Mesendoderm (in vitro differentiated cells): ENCODE measurements around the gene TSPAN31.
"Not testable (repeated sequence)": the region's sequence is repeated elsewhere in the genome, so short reads cannot be mapped to it uniquely, and the experiment has no call there.

Source experiments
- DNase-seq: peaks from one replicate; pipeline ENCODE4 v3.0.0; 2013
- H2AK5ac ChIP-seq: 2 replicates; pipeline ENCODE4 v1.6.1; 2013; ENCODE audit warnings: low read length, inconsistent platforms
- H2BK120ac ChIP-seq: 2 replicates; pipeline ENCODE4 v1.6.1; 2013; ENCODE audit warnings: low read depth, mild to moderate bottlenecking, low read length, moderate library complexity, mixed read lengths
- H2BK15ac ChIP-seq: replicated peaks from 2 replicates; pipeline ENCODE4 v1.6.1; 2013; ENCODE audit warnings: low read depth, mild to moderate bottlenecking, moderate library complexity
- H2BK5ac ChIP-seq: 2 replicates; pipeline ENCODE4 v1.6.1; 2013; ENCODE audit warnings: low read length, inconsistent platforms
- H3K18ac ChIP-seq: 2 replicates; pipeline ENCODE4 v1.6.1; 2013; ENCODE audit warnings: mild to moderate bottlenecking, low read length, mixed read lengths
- H3K23ac ChIP-seq: one replicate; pipeline ENCODE4 v1.6.1; 2013; ENCODE audit warnings: low read length
- H3K27ac ChIP-seq: 2 replicates; pipeline ENCODE4 v1.5.1; 2013; ENCODE audit warnings: low read depth, mild to moderate bottlenecking, inconsistent platforms, low read length, moderate library complexity
- H3K27me3 ChIP-seq: 2 replicates; pipeline ENCODE4 v1.6.1; 2013; ENCODE audit warnings: low read length, control low read depth, mild to moderate bottlenecking, inconsistent platforms; ENCODE audit not compliant: insufficient read depth, poor library complexity
- H3K36me3 ChIP-seq: 2 replicates; pipeline ENCODE4 v1.6.1; 2013; ENCODE audit warnings: low read length, inconsistent platforms; ENCODE audit not compliant: control insufficient read depth, insufficient read depth
- H3K4ac ChIP-seq: one replicate; pipeline ENCODE4 v1.6.1; 2013; ENCODE audit warnings: low read depth, mild to moderate bottlenecking, low read length, moderate library complexity
- H3K4me1 ChIP-seq: 2 replicates; pipeline ENCODE4 v1.6.1; 2013; ENCODE audit warnings: low read depth, low read length, inconsistent platforms; ENCODE audit not compliant: control insufficient read depth
- H3K4me2 ChIP-seq: 2 replicates; pipeline ENCODE4 v1.6.1; 2013; ENCODE audit warnings: low read length
- H3K4me3 ChIP-seq: 2 replicates; pipeline ENCODE4 v1.5.1; 2013; ENCODE audit warnings: mild to moderate bottlenecking, low read length
- H3K56ac ChIP-seq: one replicate; pipeline ENCODE4 v1.6.1; 2013; ENCODE audit warnings: low read length
- H3K79me1 ChIP-seq: 2 replicates; pipeline ENCODE4 v1.6.1; 2013; ENCODE audit warnings: low read length, inconsistent platforms
- H3K79me2 ChIP-seq: 2 replicates; pipeline ENCODE4 v1.6.1; 2013; ENCODE audit warnings: mild to moderate bottlenecking, low read length; ENCODE audit not compliant: control insufficient read depth, insufficient read depth
- H3K9ac ChIP-seq: 2 replicates; pipeline ENCODE4 v1.6.1; 2013; ENCODE audit warnings: low read length, inconsistent platforms
- H4K5ac ChIP-seq: one replicate; pipeline ENCODE4 v1.6.1; 2013; ENCODE audit warnings: low read length
- H4K8ac ChIP-seq: one replicate; pipeline ENCODE4 v1.6.1; 2013; ENCODE audit warnings: low read depth, mild to moderate bottlenecking, control low read depth, low read length, moderate library complexity
- WGBS: extraction: QIAGEN DNeasy Blood & Tissue Kit; methylation state at CpG from one replicate; pipeline ENCODE4 v1.1.7; 2013; ENCODE audit warnings: low lambda C conversion rate, missing lambda C conversion rate; ENCODE audit not compliant: insufficient coverage; ENCODE audit errors: extremely low coverage; 5-methylcytosine and 5-hydroxymethylcytosine counted together

The TSPAN31 gene

GRCh38 chr12:57720606-57721595 is 23.9 kb upstream of the TSPAN31 start:
- no peak overlapping the region for H3K4me2 ChIP-seq
- H3K4me1 ChIP-seq: no peaks in the 10 kb centered on the region
- H3K23ac ChIP-seq: no peak overlapping the region
- H3K79me2 ChIP-seq: no peaks in the 10 kb centered on the region
- H3K79me1 ChIP-seq: no peaks in the 10 kb centered on the region
- no peak overlapping the region for H3K9ac ChIP-seq
- no peak overlapping the region for H4K5ac ChIP-seq
- no peak overlapping the region for H3K27ac ChIP-seq
- H3K4ac ChIP-seq: no peak overlapping the region
- no peak overlapping the region for H2AK5ac ChIP-seq
- no peaks in the 10 kb centered on the region for H3K27me3 ChIP-seq
- no peak overlapping the region for H2BK120ac ChIP-seq
- H2BK15ac ChIP-seq: no peak overlapping the region
- no peak overlapping the region for H3K18ac ChIP-seq
- no peak for DNase-seq
- H3K4me3 ChIP-seq: no peak overlapping the region
- no CpG with 5 or more reads among the region's 11 CpGs for WGBS
- H4K8ac ChIP-seq: no peak overlapping the region
- peaks cover 6% of the 10 kb centered on the region for H3K36me3 ChIP-seq
- no peak overlapping the region for H3K56ac ChIP-seq
- no peak overlapping the region for H2BK5ac ChIP-seq

GRCh38 chr12:57721846-57722608 is 22.8 kb upstream of the TSPAN31 start:
- not testable (repeated sequence) for H3K36me3 ChIP-seq, H3K27ac ChIP-seq, H3K4me3 ChIP-seq, H4K8ac ChIP-seq, H3K4me2 ChIP-seq, H3K18ac ChIP-seq, H4K5ac ChIP-seq, H2BK5ac ChIP-seq, H3K56ac ChIP-seq, H3K4me1 ChIP-seq, H3K9ac ChIP-seq, H3K27me3 ChIP-seq, H3K4ac ChIP-seq, DNase-seq, H3K79me2 ChIP-seq, H3K79me1 ChIP-seq, H2BK120ac ChIP-seq, H2AK5ac ChIP-seq, H3K23ac ChIP-seq, H2BK15ac ChIP-seq
- no CpG with 5 or more reads among the region's 16 CpGs for WGBS

- peaks cover 3% of the 10 kb centered on the region for H3K36me3 ChIP-seq
- no peak overlapping the region for H3K4me2 ChIP-seq
- no peak overlapping the region for H2AK5ac ChIP-seq
- no peaks in the 10 kb centered on the region for H3K4me1 ChIP-seq
- no peak overlapping the region for H3K9ac ChIP-seq
- H3K23ac ChIP-seq: no peak overlapping the region
- H3K4ac ChIP-seq: no peak overlapping the region
- no peak overlapping the region for H3K18ac ChIP-seq
- no peak for DNase-seq
- no peak overlapping the region for H3K27ac ChIP-seq
- no peaks in the 10 kb centered on the region for H3K79me1 ChIP-seq
- H2BK5ac ChIP-seq: no peak overlapping the region
- H4K5ac ChIP-seq: no peak overlapping the region
- no peak overlapping the region for H3K56ac ChIP-seq
- WGBS: no CpG with 5 or more reads among the region's 11 CpGs
- H3K4me3 ChIP-seq: no peak overlapping the region
- H3K79me2 ChIP-seq: no peaks in the 10 kb centered on the region
- H2BK120ac ChIP-seq: no peak overlapping the region
- no peak overlapping the region for H4K8ac ChIP-seq
- H2BK15ac ChIP-seq: no peak overlapping the region
- H3K27me3 ChIP-seq: peaks cover 15% of the 10 kb centered on the region
These were observed 21.9 kb upstream of the TSPAN31 start for GRCh38 chr12:57722716-57723629.

GRCh38 chr12:57723630-57723962 is 21.2 kb upstream of the TSPAN31 start:
- Histone ChIP-seq H3K4ac (no peak overlapping the region), H4K8ac (no peak overlapping the region), H3K79me2 (no peaks in the 10 kb centered on the region), H3K27me3 (peaks cover 18% of the 10 kb centered on the region), H4K5ac (no peak overlapping the region), H3K4me2 (no peak overlapping the region), H3K23ac (no peak overlapping the region), H3K27ac (no peak overlapping the region), H3K4me1 (no peaks in the 10 kb centered on the region), H2AK5ac (no peak overlapping the region), H2BK15ac (no peak overlapping the region), H3K4me3 (no peak overlapping the region), H3K79me1 (no peaks in the 10 kb centered on the region), H3K9ac (no peak overlapping the region), H3K18ac (no peak overlapping the region), H2BK5ac (no peak overlapping the region), H3K36me3 (peaks cover 3% of the 10 kb centered on the region), H3K56ac (no peak overlapping the region), H2BK120ac (no peak overlapping the region)
- no peak for DNase-seq
- no CpG with 5 or more reads among the region's 2 CpGs for WGBS

- no CpG with 5 or more reads among the region's 12 CpGs for WGBS
- Histone ChIP-seq H2AK5ac (no peak overlapping the region), H3K36me3 (peaks cover under 1% of the 10 kb centered on the region), H3K23ac (no peak overlapping the region), H4K8ac (no peak overlapping the region), H3K4ac (no peak overlapping the region), H2BK120ac (no peak overlapping the region), H3K18ac (no peak overlapping the region), H3K79me1 (no peaks in the 10 kb centered on the region), H4K5ac (no peak overlapping the region), H3K27me3 (peaks cover 18% of the 10 kb centered on the region), H3K4me3 (no peak overlapping the region), H3K4me1 (no peaks in the 10 kb centered on the region), H3K56ac (no peak overlapping the region), H3K79me2 (no peaks in the 10 kb centered on the region), H3K4me2 (no peak overlapping the region), H3K9ac (no peak overlapping the region), H2BK5ac (no peak overlapping the region), H2BK15ac (no peak overlapping the region), H3K27ac (no peak overlapping the region)
- no peak for DNase-seq
These were observed 20.6 kb upstream of the TSPAN31 start for GRCh38 chr12:57724003-57724935.
